SK-N-SH (cell line): Measurements from ENCODE around the gene MRGPRD. TPM values are rescaled to one million over a fixed set of nuclear protein-coding genes. Genes with fewer than 3 reads are reported as not detected.

Experiments
- CTCF ChIA-PET: fragments of 300-600, 350-600 bp; formaldehyde crosslinking; extraction: SDS; loops from one replicate; lab custom pipeline; 2021; lab: Yijun Ruan, JAX
- POLR2A ChIA-PET: fragments of 350-600 bp; sonication (Branson Sonifier 250); formaldehyde crosslinking; extraction: SDS; loops from one replicate; lab custom pipeline; 2020; ENCODE audit warnings: antibody characterized with exemption, inconsistent platforms; lab: Yijun Ruan, JAX
- DNase-seq: peaks from one replicate; pipeline ENCODE4 v3.0.0; 2012
- H2AFZ ChIP-seq: fragments of 200-600 bp; sonication (generic); 2 replicates; pipeline ENCODE4 v1.8.1; 2016; ENCODE audit warnings: antibody characterized with exemption, mild to moderate bottlenecking, low read depth
- H3F3A ChIP-seq: fragments of 200-600 bp; sonication (generic); replicated peaks from 2 replicates; pipeline ENCODE3; 2016; ENCODE audit warnings: antibody characterized with exemption, mild to moderate bottlenecking; ENCODE audit not compliant: insufficient read depth
- H3K27ac ChIP-seq, 2 experiments: fragments of 200-500 bp in 1 of 2; fragments of 200-600 bp in 1 of 2; sonication (Bioruptor generic) in 1 of 2; sonication (generic), shearing (Covaris generic) in 1 of 2; 2 replicates each; pipeline versions ENCODE4 v1.5.1 to v1.6.1; 2014 to 2016; ENCODE audit warnings: low read depth in 2 of 2, inconsistent platforms in 1 of 2, low read length in 1 of 2, mild to moderate bottlenecking in 1 of 2, mixed read lengths in 1 of 2
- H3K27me3 ChIP-seq: fragments of 200-600 bp; sonication (generic), shearing (Covaris generic); 2 replicates; pipeline ENCODE4 v1.6.1; 2016; ENCODE audit warnings: mixed run types; ENCODE audit not compliant: insufficient read depth
- H3K36me3 ChIP-seq, 2 experiments: fragments of 200-500 bp in 1 of 2; fragments of 200-600 bp in 1 of 2; sonication (Bioruptor generic) in 1 of 2; sonication (generic) in 1 of 2; replicated peaks in 1 of 2; 2 replicates each; pipeline versions ENCODE3 to v1.5.1; 2014 to 2016; ENCODE audit warnings: low read length in 1 of 2, mild to moderate bottlenecking in 1 of 2; ENCODE audit not compliant: insufficient read depth in 2 of 2, control insufficient read depth in 1 of 2
- H3K4me1 ChIP-seq, 2 experiments: fragments of 200-500 bp in 1 of 2; fragments of 200-600 bp in 1 of 2; sonication (Bioruptor generic) in 1 of 2; sonication (generic), shearing (Covaris generic) in 1 of 2; 2 replicates each; pipeline versions ENCODE4 v1.5.1 to v1.6.1; 2014 to 2016; ENCODE audit warnings: low read depth in 1 of 2, low read length in 1 of 2, mixed run types in 1 of 2; ENCODE audit not compliant: insufficient read depth in 2 of 2, control insufficient read depth in 1 of 2
- H3K4me2 ChIP-seq: fragments of 200-600 bp; sonication (generic), shearing (Covaris generic); 2 replicates; pipeline ENCODE4 v1.6.1; 2017; ENCODE audit warnings: mixed run types
- H3K4me3 ChIP-seq, 2 experiments: fragments of 200-500 bp in 1 of 2; fragments of 200-600 bp in 1 of 2; sonication (Bioruptor generic) in 1 of 2; sonication (generic), shearing (Covaris generic) in 1 of 2; 2 replicates each; pipeline versions ENCODE4 v1.5.1 to v1.8.1; 2014 to 2016; ENCODE audit warnings: low read depth in 2 of 2, inconsistent platforms in 1 of 2, low read length in 1 of 2, mild to moderate bottlenecking in 1 of 2, mixed read lengths in 1 of 2, moderate library complexity in 1 of 2
- H3K79me2 ChIP-seq: fragments of 200-600 bp; sonication (generic); 2 replicates; pipeline ENCODE4 v1.8.1; 2017; ENCODE audit warnings: mild to moderate bottlenecking; ENCODE audit not compliant: insufficient read depth
- H3K9ac ChIP-seq: fragments of 200-600 bp; sonication (generic); 2 replicates; pipeline ENCODE4 v1.6.1; 2017; ENCODE audit warnings: mixed run types
- H3K9me2 ChIP-seq: fragments of 200-600 bp; sonication (generic); 2 replicates; pipeline ENCODE4 v1.6.1; 2017; ENCODE audit warnings: mixed run types
- H3K9me3 ChIP-seq: fragments of 200-600 bp; sonication (generic); 2 replicates; pipeline ENCODE4 v1.6.1; 2017; ENCODE audit warnings: mixed run types, mild to moderate bottlenecking, moderate library complexity
- H4K20me1 ChIP-seq: fragments of 200-600 bp; sonication (generic); 2 replicates; pipeline ENCODE4 v1.6.1; 2017; ENCODE audit warnings: mild to moderate bottlenecking, mixed run types; ENCODE audit not compliant: insufficient read depth
- CTCF ChIP-seq: fragments of 200-600 bp; sonication (generic); IDR thresholded peaks from 2 replicates; pipeline ENCODE4 v1.6.1; 2017; ENCODE audit warnings: antibody characterized with exemption, mild to moderate bottlenecking, moderate library complexity
- EP300 ChIP-seq, 2 experiments: IDR thresholded peaks; 2 replicates each; pipeline versions ENCODE4 v1.4.0 to v1.6.1; 2012; ENCODE audit warnings: borderline replicate concordance in 1 of 2, low read depth in 1 of 2, low read length in 1 of 2
- FOSL2 ChIP-seq: IDR thresholded peaks from 2 replicates; pipeline ENCODE4 v1.4.0; 2012; ENCODE audit warnings: low read depth, mild to moderate bottlenecking, moderate library complexity, borderline replicate concordance
- GABPA ChIP-seq: IDR thresholded peaks from 2 replicates; pipeline ENCODE4 v1.4.0; 2012; ENCODE audit warnings: low read depth, mild to moderate bottlenecking
- IRF3 ChIP-seq: fragments of 150-350 bp; IDR thresholded peaks from 2 replicates; pipeline ENCODE4 v1.6.1; 2016; ENCODE audit warnings: mild to moderate bottlenecking, low read depth, low read length
- JUND ChIP-seq: IDR thresholded peaks from 2 replicates; pipeline ENCODE4 v1.4.0; 2012
- MAX ChIP-seq: IDR thresholded peaks from 2 replicates; pipeline ENCODE4 v1.4.0; 2012; ENCODE audit warnings: low read depth
- PBX3 ChIP-seq: IDR thresholded peaks from 2 replicates; pipeline ENCODE4; 2012
- POLR2AphosphoS5 ChIP-seq: IDR thresholded peaks from 2 replicates; pipeline ENCODE4 v1.6.1; 2012; ENCODE audit warnings: low read depth, low read length
- RAD21 ChIP-seq: IDR thresholded peaks from 2 replicates; pipeline ENCODE4 v1.6.1; 2012; ENCODE audit warnings: mild to moderate bottlenecking, low read length
- RFX5 ChIP-seq: IDR thresholded peaks from 2 replicates; pipeline ENCODE4 v1.6.1; 2012; ENCODE audit warnings: mild to moderate bottlenecking, improper control_type of control experiment, low read length
- SIN3A ChIP-seq: IDR thresholded peaks from 2 replicates; pipeline ENCODE4 v1.6.1; 2012; ENCODE audit warnings: low read depth, mild to moderate bottlenecking, low read length, moderate library complexity, borderline replicate concordance
- TCF12 ChIP-seq: IDR thresholded peaks from 2 replicates; pipeline ENCODE4 v1.4.0; 2012
- TEAD4 ChIP-seq: IDR thresholded peaks from 2 replicates; pipeline ENCODE4 v1.4.0; 2012; ENCODE audit warnings: mild to moderate bottlenecking, borderline replicate concordance; ENCODE audit not compliant: insufficient read depth
- USF2 ChIP-seq: fragments of 150-350 bp; IDR thresholded peaks from 2 replicates; pipeline ENCODE4 v1.6.1; 2017; ENCODE audit warnings: antibody characterized with exemption, low read length, low read depth, borderline replicate concordance
- WGBS: methylation state at CpG from one replicate; pipeline ENCODE4 v1.1.6; 2017; ENCODE audit warnings: low lambda C conversion rate; 5-methylcytosine and 5-hydroxymethylcytosine counted together
- polyA plus RNA-seq, 3 experiments: library from polyadenylated mRNA; depleted of rRNA; stranded (reverse); fragments of >200 nt; gene quantifications; 2 replicates each; pipeline ENCODE4 v1.2.3, GENCODE V29; 2012

The MRGPRD gene
- polyA plus RNA-seq, 1 of the 3 experiments (the other 2 are of a cell fraction) = not detected

- no peak for TF ChIP-seq CTCF
- no peak for TF ChIP-seq IRF3
- TF ChIP-seq PBX3 = no peak
- no peak for TF ChIP-seq SIN3A
- no peak for TF ChIP-seq GABPA
- no peak for TF ChIP-seq USF2
- no peak for TF ChIP-seq POLR2AphosphoS5
Observed at GRCh38 chr11:69009441-69010211, 28.8 kb upstream of the MRGPRD start (continued).

GRCh38 chr11:69008737-69009440, 28.1 kb upstream of the MRGPRD start:
- H4K20me1 ChIP-seq = no peaks in the 10 kb centered on the region
- no peak; the same call in 1 of the 2 replicates for TF ChIP-seq JUND
- TF ChIP-seq RAD21 = no peak
- 0 out of 2 replicates have a peak, but pooled peaks have one; percentile 39 for TF ChIP-seq TEAD4
- TF ChIP-seq RFX5 = no peak
- peak; percentile 48 for TF ChIP-seq TCF12
- TF ChIP-seq FOSL2 = peak; percentile 94
- TF ChIP-seq MAX = peak; percentile 96
- TF ChIP-seq EP300 (IDR thresholded peaks at IDR 0.05; ENCODE audit: borderline replicate concordance in 1 of 2, low read depth in 1 of 2, low read length in 1 of 2) = no peak; a peak in 1 of 4 replicates
- no peaks in the 10 kb centered on the region for H3K27me3 ChIP-seq
- no peaks in the 10 kb centered on the region for H3K9me2 ChIP-seq
- WGBS = 55% methylated on average over 5 of the region's 17 CpGs
- ChIA-PET CTCF (interaction anchor here (1.0 to 1.9 kb wide), 5 partner anchors 9 to 36 kb away, joined by 3 to 6 read pairs (median 3); no protein-coding TSS in a partner anchor), POLR2A (no interaction called here)
- H3K9me3 ChIP-seq = no peaks in the 10 kb centered on the region
- H3K4me1 ChIP-seq = peaks cover 28 to 39% of the 10 kb centered on the region in 2 experiments; a peak in 3 of 4 replicates
- no peaks in the 10 kb centered on the region for H3F3A ChIP-seq
- H3K9ac ChIP-seq = peak overlapping the region; percentile 44; the same call in 1 of the 2 replicates
- H3K4me2 ChIP-seq = peak overlapping the region; percentile 55; the same call in 1 of the 2 replicates
- no peaks in the 10 kb centered on the region for H3K36me3 ChIP-seq
- peak; percentile 60 for DNase-seq
- peak overlapping the region in 1 of 2 experiments; percentile 67; a peak in 3 of 4 replicates for H3K27ac ChIP-seq
- no peaks in the 10 kb centered on the region for H3K79me2 ChIP-seq
- H3K4me3 ChIP-seq = no peak overlapping the region
- peak overlapping the region; percentile 67; the same call in 1 of the 2 replicates for H2AFZ ChIP-seq
